ENCODE data around the gene PKNOX2.

DNA sequence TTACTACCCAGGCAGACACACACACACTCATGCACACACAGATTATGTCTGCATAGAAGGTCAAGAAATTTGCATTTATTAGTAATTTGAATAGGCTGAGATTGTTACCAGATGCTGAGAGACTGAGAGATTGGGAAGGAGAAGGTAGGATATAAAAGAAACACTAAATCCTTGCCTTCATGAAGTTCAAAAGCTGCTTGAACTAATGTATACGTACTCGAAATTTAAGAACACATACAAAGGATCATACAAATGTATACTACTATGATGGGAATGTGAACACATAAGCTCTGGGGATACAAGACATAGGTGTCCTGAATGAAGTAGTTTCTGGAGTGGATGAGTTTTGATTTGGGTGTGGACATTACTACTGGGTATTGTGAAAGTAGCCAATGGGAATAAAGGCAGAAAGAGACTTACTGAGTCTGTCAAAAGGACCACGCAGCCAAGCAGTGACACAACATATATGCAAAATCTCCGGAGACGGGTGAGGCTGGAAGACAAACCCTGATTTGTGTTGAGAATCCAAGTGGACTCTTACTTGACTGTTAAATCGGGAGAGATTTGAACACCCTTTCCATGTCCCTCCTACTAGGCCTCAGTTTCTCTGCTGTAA lies 7.3 kb upstream of the PKNOX2 start:
- TF ChIP-seq CTCF (conservative IDR thresholded peaks at IDR 0.05 in 1 of 2, IDR thresholded peaks at IDR 0.05 in 1 of 2; ENCODE audit: extremely low read depth in 1 of 2, insufficient read depth in 1 of 2, low read depth in 1 of 2, low read length in 2 of 2) (no peak), EZH2 (IDR thresholded peaks at IDR 0.05; ENCODE audit: borderline replicate concordance, low read length) (no peak)
